HL-60 (cell line): Measurements from ENCODE around the gene HDAC9.
"Not testable (repeated sequence)": the region's sequence is repeated elsewhere in the genome, so short reads cannot be mapped to it uniquely, and the experiment has no call there.

Experiments used
- DNase-seq, 2 experiments: peaks; one replicate each; pipeline ENCODE4 v3.0.0-alpha.2; 2010 to 2020; ENCODE audit warnings: low read depth in 1 of 2, low spot score in 1 of 2
- H3K27ac ChIP-seq: fragments of 250-450 bp; sonication (Bioruptor Pico); replicated peaks from 2 replicates; pipeline ENCODE4 v1.5.1; 2020; ENCODE audit warnings: mild to moderate bottlenecking, moderate library complexity
- H3K27me3 ChIP-seq: fragments of 250-450 bp; sonication (Bioruptor Pico); 2 replicates; pipeline ENCODE4 v1.5.1; 2021; ENCODE audit warnings: mild to moderate bottlenecking, moderate library complexity; ENCODE audit not compliant: insufficient read depth, poor library complexity, severe bottlenecking
- H3K4me3 ChIP-seq: replicated peaks from 2 replicates; pipeline ENCODE4 v1.5.1; 2011; ENCODE audit warnings: mild to moderate bottlenecking, control low read depth, low read length; ENCODE audit not compliant: insufficient read depth
- GABPA ChIP-seq: IDR thresholded peaks from 2 replicates; pipeline ENCODE4 v1.6.1; 2012; ENCODE audit warnings: low read depth
- POLR2AphosphoS5 ChIP-seq: IDR thresholded peaks from 2 replicates; pipeline ENCODE4 v1.6.1; 2012; ENCODE audit warnings: low read depth
- SPI1 ChIP-seq: IDR thresholded peaks from 2 replicates; pipeline ENCODE4 v1.6.1; 2012; ENCODE audit warnings: low read depth, mild to moderate bottlenecking, borderline replicate concordance
- TF ChIP-seq, protein P1 (sequence below): IDR thresholded peaks from 2 replicates; pipeline ENCODE4 v1.6.1; 2012; ENCODE audit warnings: low read depth; ENCODE audit not compliant: insufficient replicate concordance
- TF ChIP-seq, protein P2 (sequence below): IDR thresholded peaks from one replicate; pipeline ENCODE4 v1.5.1; 2011; ENCODE audit warnings: low read length, control low read depth, inconsistent platforms; ENCODE audit not compliant: insufficient read depth

Gene HDAC9

DNA sequence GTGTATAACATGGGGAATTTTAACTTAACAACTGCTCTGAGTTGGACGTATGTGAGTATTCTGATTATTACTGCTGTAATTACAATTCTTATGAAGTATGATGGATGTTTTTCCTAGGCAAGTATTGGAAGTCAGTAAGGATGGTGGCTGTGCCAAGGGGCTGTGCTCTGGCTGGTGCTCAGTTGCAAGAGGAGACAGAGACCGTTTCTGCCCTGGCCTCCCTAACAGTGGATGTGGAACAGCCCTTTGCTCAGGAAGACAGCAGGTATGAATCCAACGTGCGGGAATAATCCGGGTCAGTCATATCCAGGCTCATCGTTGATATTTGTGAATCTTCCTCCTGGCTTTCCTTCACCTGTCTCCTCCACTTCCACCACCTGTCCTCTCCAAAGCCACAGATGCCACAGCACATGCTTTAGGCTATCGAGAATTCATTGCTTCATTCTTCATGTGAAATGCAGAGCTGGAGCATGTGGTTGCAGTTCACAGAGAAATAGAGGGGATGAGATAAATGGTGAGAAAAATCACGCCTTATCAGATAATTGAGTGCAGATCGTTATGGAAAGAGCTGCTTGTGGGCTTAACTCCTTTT is 480.2 kb downstream of the HDAC9 start:
- H3K27ac ChIP-seq: no peak overlapping the region
- no peaks in the 10 kb centered on the region for H3K27me3 ChIP-seq
- TF ChIP-seq, protein P1, sequence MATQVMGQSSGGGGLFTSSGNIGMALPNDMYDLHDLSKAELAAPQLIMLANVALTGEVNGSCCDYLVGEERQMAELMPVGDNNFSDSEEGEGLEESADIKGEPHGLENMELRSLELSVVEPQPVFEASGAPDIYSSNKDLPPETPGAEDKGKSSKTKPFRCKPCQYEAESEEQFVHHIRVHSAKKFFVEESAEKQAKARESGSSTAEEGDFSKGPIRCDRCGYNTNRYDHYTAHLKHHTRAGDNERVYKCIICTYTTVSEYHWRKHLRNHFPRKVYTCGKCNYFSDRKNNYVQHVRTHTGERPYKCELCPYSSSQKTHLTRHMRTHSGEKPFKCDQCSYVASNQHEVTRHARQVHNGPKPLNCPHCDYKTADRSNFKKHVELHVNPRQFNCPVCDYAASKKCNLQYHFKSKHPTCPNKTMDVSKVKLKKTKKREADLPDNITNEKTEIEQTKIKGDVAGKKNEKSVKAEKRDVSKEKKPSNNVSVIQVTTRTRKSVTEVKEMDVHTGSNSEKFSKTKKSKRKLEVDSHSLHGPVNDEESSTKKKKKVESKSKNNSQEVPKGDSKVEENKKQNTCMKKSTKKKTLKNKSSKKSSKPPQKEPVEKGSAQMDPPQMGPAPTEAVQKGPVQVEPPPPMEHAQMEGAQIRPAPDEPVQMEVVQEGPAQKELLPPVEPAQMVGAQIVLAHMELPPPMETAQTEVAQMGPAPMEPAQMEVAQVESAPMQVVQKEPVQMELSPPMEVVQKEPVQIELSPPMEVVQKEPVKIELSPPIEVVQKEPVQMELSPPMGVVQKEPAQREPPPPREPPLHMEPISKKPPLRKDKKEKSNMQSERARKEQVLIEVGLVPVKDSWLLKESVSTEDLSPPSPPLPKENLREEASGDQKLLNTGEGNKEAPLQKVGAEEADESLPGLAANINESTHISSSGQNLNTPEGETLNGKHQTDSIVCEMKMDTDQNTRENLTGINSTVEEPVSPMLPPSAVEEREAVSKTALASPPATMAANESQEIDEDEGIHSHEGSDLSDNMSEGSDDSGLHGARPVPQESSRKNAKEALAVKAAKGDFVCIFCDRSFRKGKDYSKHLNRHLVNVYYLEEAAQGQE: no peak
- no peak for TF ChIP-seq GABPA
- TF ChIP-seq, protein P2, sequence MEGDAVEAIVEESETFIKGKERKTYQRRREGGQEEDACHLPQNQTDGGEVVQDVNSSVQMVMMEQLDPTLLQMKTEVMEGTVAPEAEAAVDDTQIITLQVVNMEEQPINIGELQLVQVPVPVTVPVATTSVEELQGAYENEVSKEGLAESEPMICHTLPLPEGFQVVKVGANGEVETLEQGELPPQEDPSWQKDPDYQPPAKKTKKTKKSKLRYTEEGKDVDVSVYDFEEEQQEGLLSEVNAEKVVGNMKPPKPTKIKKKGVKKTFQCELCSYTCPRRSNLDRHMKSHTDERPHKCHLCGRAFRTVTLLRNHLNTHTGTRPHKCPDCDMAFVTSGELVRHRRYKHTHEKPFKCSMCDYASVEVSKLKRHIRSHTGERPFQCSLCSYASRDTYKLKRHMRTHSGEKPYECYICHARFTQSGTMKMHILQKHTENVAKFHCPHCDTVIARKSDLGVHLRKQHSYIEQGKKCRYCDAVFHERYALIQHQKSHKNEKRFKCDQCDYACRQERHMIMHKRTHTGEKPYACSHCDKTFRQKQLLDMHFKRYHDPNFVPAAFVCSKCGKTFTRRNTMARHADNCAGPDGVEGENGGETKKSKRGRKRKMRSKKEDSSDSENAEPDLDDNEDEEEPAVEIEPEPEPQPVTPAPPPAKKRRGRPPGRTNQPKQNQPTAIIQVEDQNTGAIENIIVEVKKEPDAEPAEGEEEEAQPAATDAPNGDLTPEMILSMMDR: no peak
- H3K4me3 ChIP-seq: no peak overlapping the region
- no peak for DNase-seq

DNA sequence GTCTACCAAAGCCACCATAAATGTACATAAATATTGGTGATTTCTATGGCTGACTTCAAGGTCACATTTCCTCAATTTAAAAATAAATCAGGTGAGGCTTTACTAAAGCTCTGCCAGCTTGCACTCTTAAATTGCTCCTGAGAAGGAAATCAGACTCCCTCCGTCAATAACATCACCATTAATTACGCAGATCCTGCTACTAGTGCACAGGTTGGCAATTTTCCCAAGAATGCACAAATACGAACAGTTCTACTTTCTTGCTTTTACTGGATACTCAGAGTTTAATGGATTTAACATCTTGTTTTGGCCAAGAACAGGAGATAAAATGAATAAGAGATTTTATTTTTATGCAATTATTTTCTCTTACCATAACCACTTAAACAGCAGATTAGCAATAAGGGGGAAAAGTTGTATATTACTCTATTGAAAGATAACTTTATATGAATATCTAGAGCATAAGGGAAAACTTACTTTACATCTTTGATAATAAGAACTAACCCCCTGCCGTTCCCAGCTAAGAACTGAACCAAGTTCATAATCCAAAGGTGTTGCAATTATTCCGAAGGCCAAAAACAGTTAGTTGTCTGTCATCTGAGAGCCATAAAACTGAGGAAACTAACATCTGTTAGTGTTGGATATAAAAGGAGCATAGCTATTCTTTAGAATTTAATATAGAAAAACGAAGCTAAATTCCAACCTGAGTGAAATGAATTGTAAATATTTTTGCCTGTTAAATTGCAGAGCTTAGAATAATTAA is 481.3 kb downstream of the HDAC9 start:
- H3K4me3 ChIP-seq: no peak overlapping the region
- H3K27ac ChIP-seq: no peak overlapping the region
- no peak for DNase-seq
- H3K27me3 ChIP-seq: no peaks in the 10 kb centered on the region
- no peak for TF ChIP-seq GABPA
- TF ChIP-seq, protein P1: no peak
- TF ChIP-seq, protein P2: no peak
- TF ChIP-seq SPI1: no peak
- TF ChIP-seq POLR2AphosphoS5: no peak

DNA sequence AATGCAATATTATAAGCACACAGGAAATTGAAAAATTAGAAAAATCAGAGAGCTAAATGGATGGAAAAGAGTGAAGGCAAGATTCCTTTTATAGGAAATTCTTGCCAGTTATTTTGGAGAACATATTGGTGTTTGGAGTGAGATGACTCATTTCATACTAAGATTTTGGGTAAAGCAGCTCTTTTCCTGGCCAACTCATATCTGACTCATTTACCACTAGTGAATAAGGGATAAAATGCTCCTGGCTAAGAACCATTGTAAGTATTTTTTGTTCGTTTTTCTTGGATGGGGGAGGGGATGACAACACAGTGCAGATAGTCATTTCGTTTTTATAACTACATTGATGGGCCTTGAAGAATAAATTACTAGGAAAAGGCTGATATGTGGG is 482.6 kb downstream of the HDAC9 start:
- no peaks in the 10 kb centered on the region for H3K27me3 ChIP-seq
- TF ChIP-seq POLR2AphosphoS5 (no peak), GABPA (no peak), SPI1 (no peak)
- TF ChIP-seq, protein P2: no peak
- TF ChIP-seq, protein P1: no peak
- DNase-seq: no peak
- no peak overlapping the region for H3K27ac ChIP-seq
- no peak overlapping the region for H3K4me3 ChIP-seq

DNA sequence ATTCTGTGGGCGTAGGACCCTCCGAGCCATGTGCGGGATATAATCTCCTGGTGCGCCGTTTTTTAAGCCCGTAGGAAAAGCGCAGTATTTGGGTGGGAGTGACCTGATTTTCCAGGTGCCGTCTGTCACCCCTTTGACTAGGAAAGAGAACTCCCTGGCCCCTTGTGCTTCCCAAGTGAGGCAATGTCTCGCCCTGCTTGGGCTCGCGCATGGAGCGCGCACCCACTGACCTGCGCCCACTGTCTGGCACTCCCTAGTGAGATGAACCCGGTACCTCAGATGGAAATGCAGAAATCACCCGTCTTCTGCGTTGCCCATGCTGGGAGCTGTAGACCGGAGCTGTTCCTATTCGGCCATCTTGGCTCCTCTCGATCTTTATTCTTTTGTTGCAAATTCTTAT is 495.2 kb downstream of the HDAC9 start:
- H3K27ac ChIP-seq, H3K27me3 ChIP-seq, DNase-seq, H3K4me3 ChIP-seq: not testable (repeated sequence)
